SH-SY5Y (cell line): Measurements from ENCODE around the gene GAGE2A.
"Not testable (repeated sequence)": the region's sequence is repeated elsewhere in the genome, so short reads cannot be mapped to it uniquely, and the experiment has no call there.

Experiments
- GATA2 ChIP-seq: IDR thresholded peaks from 2 replicates; pipeline ENCODE4 v1.6.1; 2011; ENCODE audit warnings: mild to moderate bottlenecking, low read depth, low read length
- GATA3 ChIP-seq: IDR thresholded peaks from 2 replicates; pipeline ENCODE4 v1.6.1; 2011; ENCODE audit warnings: low read depth, mild to moderate bottlenecking, low read length, moderate library complexity

GRCh38 chrX:49550989-49551388 is 38.3 kb upstream of the GAGE2A start, which contains the start of gene GAGE12E:
- not testable (repeated sequence) for TF ChIP-seq GATA3, GATA2
